Effector CD4-positive, alpha-beta T cell (primary cell): Measurements from ENCODE around the gene CDH4. TPM values are rescaled to one million over a fixed set of nuclear protein-coding genes. Genes with fewer than 3 reads are reported as not detected.

Source experiments
- DNase-seq: peaks from one replicate; pipeline ENCODE4 v3.0.0-alpha.2; 2020
- total RNA-seq: gene quantifications from one replicate; lab custom pipeline; 2026; lab: John Stamatoyannopoulos, UW

CDH4 gene
- not detected for total RNA-seq

GRCh38 chr20:61251529-61252393, at the start of gene CDH4:
TSS of gene CDH4 (plus strand) at chr20:61252261.
- no peak for DNase-seq

- no peak for DNase-seq
Measured at GRCh38 chr20:61203320-61203719, 48.7 kb upstream of the CDH4 start.

GRCh38 chr20:61204206-61204605, 47.9 kb upstream of the CDH4 start:
- no peak for DNase-seq

- DNase-seq, result no peak
Measured at GRCh38 chr20:61205769-61206168, 46.3 kb upstream of the CDH4 start.

GRCh38 chr20:61210862-61211261, 41.2 kb upstream of the CDH4 start:
- no peak for DNase-seq

GRCh38 chr20:61217848-61218247, 34.2 kb upstream of the CDH4 start:
- DNase-seq, result no peak

- no peak for DNase-seq
Measured at GRCh38 chr20:61219021-61219431, 33.0 kb upstream of the CDH4 start.

GRCh38 chr20:61220131-61220530, 31.9 kb upstream of the CDH4 start:
- no peak for DNase-seq

GRCh38 chr20:61220626-61221325, 31.3 kb upstream of the CDH4 start:
- no peak for DNase-seq

GRCh38 chr20:61222699-61223098, 29.4 kb upstream of the CDH4 start:
- no peak for DNase-seq

- no peak for DNase-seq
Measured at GRCh38 chr20:61223121-61223520, 28.9 kb upstream of the CDH4 start.

GRCh38 chr20:61230166-61230565, 21.9 kb upstream of the CDH4 start:
- no peak for DNase-seq

GRCh38 chr20:61233590-61233989, 18.5 kb upstream of the CDH4 start:
- DNase-seq, result no peak

GRCh38 chr20:61234224-61234890, 17.7 kb upstream of the CDH4 start:
- no peak for DNase-seq

- no peak for DNase-seq
Measured at GRCh38 chr20:61236713-61237112, 15.3 kb upstream of the CDH4 start.

- DNase-seq, result no peak
Measured at GRCh38 chr20:61238813-61239212, 13.2 kb upstream of the CDH4 start.

- no peak for DNase-seq
Measured at GRCh38 chr20:61240814-61241213, 11.2 kb upstream of the CDH4 start.

GRCh38 chr20:61244213-61244612, 7.8 kb upstream of the CDH4 start:
- DNase-seq, result no peak

GRCh38 chr20:61246269-61246668, 5.8 kb upstream of the CDH4 start:
- no peak for DNase-seq

GRCh38 chr20:61249626-61250025, 2.4 kb upstream of the CDH4 start:
- no peak for DNase-seq

GRCh38 chr20:61252601-61253263, 671 bp downstream of the CDH4 start:
- DNase-seq, result no peak

- DNase-seq, result no peak
Measured at GRCh38 chr20:61253264-61253639, 1.2 kb downstream of the CDH4 start.
